T-cell (primary cell): ENCODE data around the gene PTDSS2. TPM values are rescaled to one million over a fixed set of nuclear protein-coding genes. Genes with fewer than 3 reads are reported as not detected.
"Not testable (repeated sequence)": the region's sequence is repeated elsewhere in the genome, so short reads cannot be mapped to it uniquely, and the experiment has no call there.

ENCODE experiments used
- ATAC-seq, 4 experiments: fragments of 200-7000 bp in 3 of 4; fragments of 150-1000 bp in 1 of 4; cut with Tn5 transposase; replicated peaks in 1 of 4; 1 replicate in 3 of 4; 2 replicates in 1 of 4; pipeline ENCODE4 v1.10.0; 2021; ENCODE audit warnings: moderate library complexity in 3 of 4, mild to moderate bottlenecking in 2 of 4, moderate number of reproducible peaks in 1 of 4
- CTCF ChIA-PET, 2 donors: fragments of 300-600 bp; sonication (Branson Sonifier 250); formaldehyde crosslinking; loops; one replicate each; lab custom pipeline; 2022; ENCODE audit warnings: antibody characterized with exemption in 2 of 2; lab: Charles Lee
- POLR2A ChIA-PET, 2 donors: fragments of 300-600 bp; sonication (Branson Sonifier 250); formaldehyde crosslinking; loops; one replicate each; lab custom pipeline; 2022; ENCODE audit warnings: antibody characterized with exemption in 2 of 2; lab: Charles Lee
- DNase-seq, 35 experiments: peaks; one replicate each; pipeline versions ENCODE4 v3.0.0 to v3.0.0-alpha.2; 2013 to 2023
- H3K27ac ChIP-seq: one replicate; pipeline ENCODE4 v1.5.1; 2013; ENCODE audit warnings: low read length
- H3K27me3 ChIP-seq, 2 experiments: replicated peaks in 1 of 2; 1 replicate in 1 of 2; 2 replicates in 1 of 2; pipeline versions ENCODE4 v1.6.1 to v1.7.0; 2013; ENCODE audit warnings: low read length in 1 of 2, mixed read lengths in 1 of 2; ENCODE audit not compliant: control insufficient read depth in 2 of 2, insufficient read depth in 2 of 2; ENCODE audit errors: extremely low read depth in 1 of 2
- H3K36me3 ChIP-seq, 2 donors: 1 replicate in 1 of 2; 2 replicates in 1 of 2; pipeline versions ENCODE4 v1.6.1 to v1.7.0; 2013; ENCODE audit warnings: low read length in 1 of 2; ENCODE audit not compliant: control insufficient read depth in 2 of 2, insufficient read depth in 1 of 2; ENCODE audit errors: extremely low read depth in 1 of 2
- H3K4me1 ChIP-seq, 2 experiments: 1 replicate in 1 of 2; 2 replicates in 1 of 2; pipeline versions ENCODE4 v1.6.1 to v1.7.0; 2013; ENCODE audit warnings: low read length in 2 of 2, mixed read lengths in 1 of 2; ENCODE audit not compliant: insufficient read depth in 2 of 2, control insufficient read depth in 1 of 2; ENCODE audit errors: extremely low read depth in 1 of 2
- H3K4me3 ChIP-seq, 2 donors: 1 replicate in 1 of 2; 2 replicates in 1 of 2; pipeline versions ENCODE4 v1.5.1 to v1.7.0; 2013; ENCODE audit warnings: mild to moderate bottlenecking in 2 of 2, low read length in 1 of 2, moderate library complexity in 1 of 2; ENCODE audit not compliant: control insufficient read depth in 1 of 2; ENCODE audit errors: extremely low read depth in 1 of 2
- H3K9me3 ChIP-seq: 2 replicates; pipeline ENCODE4 v1.7.0; 2013
- H3K27ac Mint-ChIP-seq, 2 donors: one replicate each; pipeline ENCODE4 v1.8.0; 2020 to 2021; ENCODE audit warnings: mild to moderate bottlenecking in 2 of 2, mixed read lengths in 2 of 2
- H3K27me3 Mint-ChIP-seq, 2 donors: one replicate each; pipeline ENCODE4 v1.8.0; 2021 to 2022; ENCODE audit warnings: mixed read lengths in 2 of 2
- H3K36me3 Mint-ChIP-seq: one replicate; pipeline ENCODE4 v1.8.0; 2021; ENCODE audit warnings: mixed read lengths
- H3K4me1 Mint-ChIP-seq, 3 donors: one replicate each; pipeline ENCODE4 v1.8.0; 2020 to 2022; ENCODE audit warnings: mixed read lengths in 3 of 3, mild to moderate bottlenecking in 1 of 3
- H3K4me3 Mint-ChIP-seq, 3 donors: one replicate each; pipeline ENCODE4 v1.8.0; 2020 to 2022; ENCODE audit warnings: mild to moderate bottlenecking in 3 of 3, mixed read lengths in 3 of 3, moderate library complexity in 3 of 3
- H3K9me3 Mint-ChIP-seq, 3 donors: one replicate each; pipeline ENCODE4 v1.8.0; 2020 to 2022; ENCODE audit warnings: mixed read lengths in 3 of 3
- WGBS: methylation state at CpG from one replicate; pipeline ENCODE4 v1.1.5; 2013; ENCODE audit warnings: missing lambda C conversion rate; ENCODE audit not compliant: insufficient coverage; 5-methylcytosine and 5-hydroxymethylcytosine counted together
- total RNA-seq, 35 experiments: library from RNA in 6 of 35; stranded (reverse) in 6 of 35; fragments of 120-200 nt in 1 of 35; gene quantifications; one replicate each; pipeline versions ENCODE4 v1.2.1 to v1.2.4 and lab custom pipeline; 2013 to 2026

PTDSS2 gene
- total RNA-seq, 5 donors from 2014 or later (not counting 1 experiment from before 2014, with no cell fraction given), result 22.4 to 33.5 (median 28.7) TPM

GRCh38 chr11:408154-409007, 41.7 kb upstream of the PTDSS2 start:
- Histone ChIP-seq H3K36me3 (peaks cover 14 to 22% of the 10 kb centered on the region in 2 donors), H3K27ac (peak overlapping the region; percentile 60), H3K4me3 (no peak overlapping the region), H3K4me1 (peaks cover 13 to 65% of the 10 kb centered on the region in 2 experiments), H3K27me3 (peaks cover 0 to 10% of the 10 kb centered on the region in 2 experiments), H3K9me3 (no peaks in the 10 kb centered on the region)
- H3K27me3 Mint-ChIP-seq, result no peaks in the 10 kb centered on the region
- no peak overlapping the region for H3K4me3 Mint-ChIP-seq
- ATAC-seq (no peak), DNase-seq (peak in 1 of 35 experiments; percentile 22)
- no peaks in the 10 kb centered on the region for H3K9me3 Mint-ChIP-seq
- peak overlapping the region in 1 of 2 donors; percentile 84 for H3K27ac Mint-ChIP-seq
- ChIA-PET POLR2A (interaction anchor here in 1 of 2 donors (0.5 kb wide), 1 partner anchor 41 kb away, joined by 6 read pairs; no protein-coding TSS in a partner anchor), CTCF (interaction anchor here in 1 of 2 donors (0.9 to 1.8 kb wide), 3 partner anchors 41 to 201 kb away, joined by 3 to 38 read pairs (median 3); partner anchors contain the start of genes BET1L, PSMD13, PTDSS2 and RIC8A)
- 85% methylated on average over 15 of the region's 15 CpGs for WGBS
- no peaks in the 10 kb centered on the region for H3K36me3 Mint-ChIP-seq
- peaks cover 18 to 27% (median 19%) of the 10 kb centered on the region in 3 donors for H3K4me1 Mint-ChIP-seq

DNA sequence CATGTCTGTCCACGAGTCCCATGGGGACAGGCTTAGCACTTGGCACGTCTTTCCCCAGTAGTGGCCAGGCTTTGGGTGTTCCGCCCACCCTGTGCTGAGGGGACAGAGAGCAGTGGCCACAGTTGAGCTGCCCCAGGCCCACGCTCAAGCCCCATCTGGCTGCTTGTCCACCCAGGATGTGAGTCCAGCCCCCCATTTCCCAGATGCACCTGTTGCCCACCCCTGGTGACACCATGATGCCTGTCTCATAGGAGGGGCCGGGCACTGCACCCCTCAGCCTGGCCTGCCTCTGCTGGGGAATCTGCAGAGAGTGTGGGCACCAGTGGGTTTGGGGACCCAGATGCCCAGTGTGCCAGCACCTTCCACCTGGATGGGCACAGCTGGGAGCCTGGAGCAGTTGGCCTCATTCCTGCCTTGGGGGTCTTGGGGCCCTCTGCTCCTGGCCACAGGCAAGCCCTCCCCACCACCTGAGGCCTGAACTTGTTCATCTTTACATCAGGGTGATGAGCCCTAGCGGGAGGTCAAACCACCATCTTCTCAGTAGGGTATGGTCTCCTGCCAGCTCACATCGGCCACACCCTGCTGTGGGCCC, 41.0 kb upstream of the PTDSS2 start:
- Histone ChIP-seq H3K4me3 (no peak overlapping the region), H3K27me3 (peaks cover 0 to 2% of the 10 kb centered on the region in 2 experiments), H3K27ac (no peak overlapping the region), H3K9me3 (no peaks in the 10 kb centered on the region), H3K36me3 (peaks cover 14 to 22% of the 10 kb centered on the region in 2 donors), H3K4me1 (peaks cover 17 to 72% of the 10 kb centered on the region in 2 experiments)
- ChIA-PET POLR2A (no interaction called here), CTCF (no interaction called here)
- H3K4me3 Mint-ChIP-seq, result peak overlapping the region in 1 of 3 donors; percentile 6
- ATAC-seq, result no peak
- H3K36me3 Mint-ChIP-seq, result no peaks in the 10 kb centered on the region
- no peaks in the 10 kb centered on the region for H3K27me3 Mint-ChIP-seq
- WGBS, result 87% methylated on average over 7 of the region's 7 CpGs
- no peaks in the 10 kb centered on the region for H3K9me3 Mint-ChIP-seq
- DNase-seq, result no peak
- no peak overlapping the region for H3K27ac Mint-ChIP-seq
- peaks cover 20 to 29% (median 23%) of the 10 kb centered on the region in 3 donors for H3K4me1 Mint-ChIP-seq

GRCh38 chr11:409600-410483, 40.2 kb upstream of the PTDSS2 start:
- Histone ChIP-seq H3K27me3 (no peaks in the 10 kb centered on the region), H3K27ac (no peak overlapping the region), H3K9me3 (no peaks in the 10 kb centered on the region), H3K4me1 (peaks cover 17 to 73% of the 10 kb centered on the region in 2 experiments), H3K4me3 (no peak overlapping the region), H3K36me3 (peaks cover 14 to 22% of the 10 kb centered on the region in 2 donors)
- no peaks in the 10 kb centered on the region for H3K36me3 Mint-ChIP-seq
- peak overlapping the region in 1 of 3 donors; percentile 37 for H3K4me3 Mint-ChIP-seq
- ChIA-PET POLR2A (no interaction called here), CTCF (no interaction called here)
- 83% methylated on average over 17 of the region's 18 CpGs for WGBS
- ATAC-seq (no peak), DNase-seq (no peak)
- H3K9me3 Mint-ChIP-seq, result no peaks in the 10 kb centered on the region
- no peak overlapping the region for H3K27ac Mint-ChIP-seq
- H3K4me1 Mint-ChIP-seq, result peaks cover 25 to 36% (median 31%) of the 10 kb centered on the region in 3 donors
- no peaks in the 10 kb centered on the region for H3K27me3 Mint-ChIP-seq

- POLR2A ChIA-PET, CTCF ChIA-PET, H3K9me3 ChIP-seq, DNase-seq, H3K27ac ChIP-seq, H3K4me3 ChIP-seq, H3K4me3 Mint-ChIP-seq, H3K27ac Mint-ChIP-seq, H3K27me3 Mint-ChIP-seq, ATAC-seq, H3K36me3 Mint-ChIP-seq, H3K9me3 Mint-ChIP-seq, H3K27me3 ChIP-seq: not testable (repeated sequence)
- Histone ChIP-seq H3K4me1 (peaks cover 17 to 73% of the 10 kb centered on the region in 2 experiments), H3K36me3 (peaks cover 14 to 18% of the 10 kb centered on the region in 2 donors)
- peaks cover 25 to 37% (median 27%) of the 10 kb centered on the region in 3 donors for H3K4me1 Mint-ChIP-seq
- WGBS, result no CpG with 5 or more reads among the region's 13 CpGs
Measured at GRCh38 chr11:410711-411110, 39.4 kb upstream of the PTDSS2 start.

DNA sequence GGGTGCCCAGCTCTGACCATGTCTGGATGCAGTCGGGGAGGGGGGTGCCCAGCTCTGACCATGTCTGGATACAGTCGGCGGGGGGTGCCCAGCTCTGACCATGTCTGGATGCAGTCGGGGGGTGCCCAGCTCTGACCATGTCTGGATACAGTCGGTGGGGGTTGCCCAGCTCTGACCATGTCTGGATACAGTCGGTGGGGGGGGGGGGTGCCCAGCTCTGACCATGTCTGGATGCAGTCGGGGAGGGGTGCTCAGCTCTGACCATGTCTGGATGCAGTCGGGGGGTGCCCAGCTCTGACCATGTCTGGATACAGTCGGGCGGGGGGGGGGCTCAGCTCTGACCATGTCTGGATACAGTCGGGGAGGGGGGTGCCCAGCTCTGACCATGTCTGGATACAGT, 38.6 kb upstream of the PTDSS2 start:
- H3K27ac ChIP-seq, CTCF ChIA-PET, POLR2A ChIA-PET, H3K27me3 Mint-ChIP-seq, ATAC-seq, H3K27ac Mint-ChIP-seq, DNase-seq, H3K27me3 ChIP-seq, H3K9me3 ChIP-seq, H3K4me3 Mint-ChIP-seq, H3K9me3 Mint-ChIP-seq, H3K36me3 Mint-ChIP-seq, H3K4me3 ChIP-seq: not testable (repeated sequence)
- peaks cover 17 to 72% of the 10 kb centered on the region in 2 experiments for H3K4me1 ChIP-seq
- 100% methylated on average over 5 of the region's 11 CpGs for WGBS
- peaks cover 14% of the 10 kb centered on the region in 2 donors for H3K36me3 ChIP-seq
- peaks cover 25 to 42% (median 32%) of the 10 kb centered on the region in 3 donors for H3K4me1 Mint-ChIP-seq
